ENCODE data around the gene UNC80. TPM values are rescaled to one million over a fixed set of nuclear protein-coding genes. Genes with fewer than 3 reads are reported as not detected.

UNC80 gene
- total RNA-seq, 4 donors from 2014 or later, result under 0.01 to 3.0 (median 0.45) TPM

GRCh38 chr2:209766613-209767012, 5.0 kb upstream of the UNC80 start:
- intact Hi-C loops (cut with DNase I; ENCODE audit: low total_unique reads), result no loop called here
- no peak for TF ChIP-seq POLR2A (IDR thresholded peaks at IDR 0.05)
- no peak for TF ChIP-seq CTCF (IDR thresholded peaks at IDR 0.05)
- DNase-seq, result no peak
- no peaks in the 10 kb centered on the region for H3K36me3 ChIP-seq
- H3K9me3 ChIP-seq, result no peaks in the 10 kb centered on the region
- peaks cover 0 to 6% of the 10 kb centered on the region in 2 donors for H3K27me3 ChIP-seq
- H3K4me1 ChIP-seq, result no peaks in the 10 kb centered on the region
- no peak overlapping the region for H3K27ac ChIP-seq
- H3K4me3 ChIP-seq, result no peak overlapping the region

- Histone ChIP-seq H3K27ac (no peak overlapping the region), H3K9me3 (no peaks in the 10 kb centered on the region), H3K27me3 (peaks cover 0 to 6% of the 10 kb centered on the region in 2 donors), H3K4me1 (no peaks in the 10 kb centered on the region), H3K4me3 (no peak overlapping the region), H3K36me3 (no peaks in the 10 kb centered on the region)
- DNase-seq, result no peak
- TF ChIP-seq POLR2A (IDR thresholded peaks at IDR 0.05) (no peak), CTCF (IDR thresholded peaks at IDR 0.05) (no peak)
- intact Hi-C loops (cut with DNase I; ENCODE audit: low total_unique reads), result no loop called here
These were observed 4.3 kb upstream of the UNC80 start for GRCh38 chr2:209767316-209767715.

- peaks cover 0 to 6% of the 10 kb centered on the region in 2 donors for H3K27me3 ChIP-seq
- intact Hi-C loops (cut with DNase I; ENCODE audit: low total_unique reads), result no loop called here
- TF ChIP-seq CTCF (IDR thresholded peaks at IDR 0.05) (no peak), POLR2A (IDR thresholded peaks at IDR 0.05) (no peak)
- no peak overlapping the region for H3K4me3 ChIP-seq
- DNase-seq, result no peak
- H3K27ac ChIP-seq, result no peak overlapping the region
- no peaks in the 10 kb centered on the region for H3K36me3 ChIP-seq
- H3K4me1 ChIP-seq, result no peaks in the 10 kb centered on the region
- no peaks in the 10 kb centered on the region for H3K9me3 ChIP-seq
These were observed 3.1 kb upstream of the UNC80 start for GRCh38 chr2:209768557-209768956.

- DNase-seq, result no peak
- peaks cover 0 to 6% of the 10 kb centered on the region in 2 donors for H3K27me3 ChIP-seq
- no peak for TF ChIP-seq POLR2A (IDR thresholded peaks at IDR 0.05)
- no peak for TF ChIP-seq CTCF (IDR thresholded peaks at IDR 0.05)
- H3K27ac ChIP-seq, result no peak overlapping the region
- intact Hi-C loops (cut with DNase I; ENCODE audit: low total_unique reads), result no loop called here
- H3K36me3 ChIP-seq, result no peaks in the 10 kb centered on the region
- no peaks in the 10 kb centered on the region for H3K4me1 ChIP-seq
- H3K4me3 ChIP-seq, result no peak overlapping the region
- no peaks in the 10 kb centered on the region for H3K9me3 ChIP-seq
These were observed 656 bp downstream of the UNC80 start for GRCh38 chr2:209772290-209772685.

- H3K27ac ChIP-seq, result no peak overlapping the region
- no peak for DNase-seq
- H3K27me3 ChIP-seq, result peaks cover 0 to 6% of the 10 kb centered on the region in 2 donors
- H3K4me1 ChIP-seq, result no peaks in the 10 kb centered on the region
- H3K4me3 ChIP-seq, result no peak overlapping the region
- no peaks in the 10 kb centered on the region for H3K36me3 ChIP-seq
- TF ChIP-seq POLR2A (IDR thresholded peaks at IDR 0.05) (no peak), CTCF (IDR thresholded peaks at IDR 0.05) (no peak)
- intact Hi-C loops (cut with DNase I; ENCODE audit: low total_unique reads), result no loop called here
- no peaks in the 10 kb centered on the region for H3K9me3 ChIP-seq
These were observed 1.7 kb downstream of the UNC80 start for GRCh38 chr2:209773377-209773776.
